ENCODE results near the gene RAB5IF.
A peak's percentile ranks its signal among the peaks of the same experiment; 100 is the strongest.
"Not testable (repeated sequence)": the region's sequence is repeated elsewhere in the genome, so short reads cannot be mapped to it uniquely, and the experiment has no call there.

RAB5IF gene

GRCh38 chr20:36628076-36628475 lies 22.5 kb downstream of the RAB5IF start:
- peak in 1 of 2 donors; percentile 34 for DNase-seq (ENCODE audit: extremely low read depth in 1 of 2, low read depth in 1 of 2)

- peak; percentile 23 to 29 for DNase-seq (ENCODE audit: extremely low read depth in 1 of 2, low read depth in 1 of 2)
These were observed 24.4 kb downstream of the RAB5IF start for GRCh38 chr20:36629719-36630681.

- DNase-seq (ENCODE audit: extremely low read depth in 1 of 2, low read depth in 1 of 2), result no peak
These were observed 26.1 kb downstream of the RAB5IF start for GRCh38 chr20:36631646-36632045.

- no peak for DNase-seq (ENCODE audit: extremely low read depth in 1 of 2, low read depth in 1 of 2)
These were observed 26.5 kb downstream of the RAB5IF start for GRCh38 chr20:36632147-36632486.

GRCh38 chr20:36632487-36633284 lies 27.1 kb downstream of the RAB5IF start:
- no peak for DNase-seq (ENCODE audit: extremely low read depth in 1 of 2, low read depth in 1 of 2)

- DNase-seq (ENCODE audit: extremely low read depth in 1 of 2, low read depth in 1 of 2), result no peak
These were observed 27.8 kb downstream of the RAB5IF start for GRCh38 chr20:36633285-36633772.

GRCh38 chr20:36634342-36634741 lies 28.8 kb downstream of the RAB5IF start:
- DNase-seq (ENCODE audit: extremely low read depth in 1 of 2, low read depth in 1 of 2), result no peak

- DNase-seq (ENCODE audit: extremely low read depth in 1 of 2, low read depth in 1 of 2), result not testable (repeated sequence)
These were observed 33.4 kb downstream of the RAB5IF start for GRCh38 chr20:36638876-36639400.

GRCh38 chr20:36641506-36641843 lies 35.9 kb downstream of the RAB5IF start:
- DNase-seq (ENCODE audit: extremely low read depth in 1 of 2, low read depth in 1 of 2), result no peak

GRCh38 chr20:36642136-36642535 lies 36.6 kb downstream of the RAB5IF start:
- no peak for DNase-seq (ENCODE audit: extremely low read depth in 1 of 2, low read depth in 1 of 2)

- DNase-seq (ENCODE audit: extremely low read depth in 1 of 2, low read depth in 1 of 2), result peak; percentile 44 to 64
These were observed 38.6 kb downstream of the RAB5IF start for GRCh38 chr20:36644032-36644705.

GRCh38 chr20:36644706-36645095 lies 39.1 kb downstream of the RAB5IF start:
- DNase-seq (ENCODE audit: extremely low read depth in 1 of 2, low read depth in 1 of 2), result peak in 1 of 2 donors; percentile 54

- no peak for DNase-seq (ENCODE audit: extremely low read depth in 1 of 2, low read depth in 1 of 2)
These were observed 39.8 kb downstream of the RAB5IF start for GRCh38 chr20:36645353-36645752.

GRCh38 chr20:36645998-36646397 lies 40.4 kb downstream of the RAB5IF start, which contains the start of gene SLA2:
Gene SLA2, minus strand, starts transcription at chr20:36646196. Its CDS starts 4,861 bp downstream, at chr20:36641335.
- peak; percentile 41 to 59 for DNase-seq (ENCODE audit: extremely low read depth in 1 of 2, low read depth in 1 of 2)

GRCh38 chr20:36646678-36647077 lies 41.1 kb downstream of the RAB5IF start:
- DNase-seq (ENCODE audit: extremely low read depth in 1 of 2, low read depth in 1 of 2), result no peak

GRCh38 chr20:36647196-36648121 lies 41.9 kb downstream of the RAB5IF start:
- DNase-seq (ENCODE audit: extremely low read depth in 1 of 2, low read depth in 1 of 2), result no peak

GRCh38 chr20:36653456-36653855 lies 47.9 kb downstream of the RAB5IF start:
- no peak for DNase-seq (ENCODE audit: extremely low read depth in 1 of 2, low read depth in 1 of 2)

GRCh38 chr20:36654506-36654905 lies 48.9 kb downstream of the RAB5IF start:
- DNase-seq (ENCODE audit: extremely low read depth in 1 of 2, low read depth in 1 of 2), result no peak

- DNase-seq (ENCODE audit: extremely low read depth in 1 of 2, low read depth in 1 of 2), result no peak
These were observed 49.4 kb downstream of the RAB5IF start for GRCh38 chr20:36655004-36655403.

GRCh38 chr20:36656733-36657132 lies 51.2 kb downstream of the RAB5IF start:
- DNase-seq (ENCODE audit: extremely low read depth in 1 of 2, low read depth in 1 of 2), result no peak

Measured in stimulated activated CD8-positive, alpha-beta memory T cell treated with anti-CD3 and anti-CD28 coated beads, Interleukin-7, amount 100 ng/mL, for 48 hours (primary cell).